Activated naive CD8-positive, alpha-beta T cell (primary cell): ENCODE results near the gene SETD2.

Experiments
- H3K27ac Mint-ChIP-seq: one replicate; pipeline ENCODE4 v1.8.0; 2021; ENCODE audit warnings: mixed read lengths
- H3K27me3 Mint-ChIP-seq: one replicate; pipeline ENCODE4 v1.8.0; 2021; ENCODE audit warnings: mixed read lengths
- H3K36me3 Mint-ChIP-seq: one replicate; pipeline ENCODE4 v1.8.0; 2021; ENCODE audit warnings: mixed read lengths
- H3K4me1 Mint-ChIP-seq: one replicate; pipeline ENCODE4 v1.8.0; 2021; ENCODE audit warnings: low read depth, mixed read lengths
- H3K4me3 Mint-ChIP-seq: one replicate; pipeline ENCODE4 v1.8.0; 2021; ENCODE audit warnings: mild to moderate bottlenecking, mixed read lengths
- H3K9me3 Mint-ChIP-seq: one replicate; pipeline ENCODE4 v1.8.0; 2021; ENCODE audit warnings: low read depth, mixed read lengths

SETD2 gene

GRCh38 chr3:47017504-47018268 lies 146.2 kb downstream of the SETD2 start:
- H3K36me3 Mint-ChIP-seq: peaks cover 12% of the 10 kb centered on the region
- H3K27ac Mint-ChIP-seq: peak overlapping the region; percentile 84
- H3K9me3 Mint-ChIP-seq: no peaks in the 10 kb centered on the region
- peak overlapping the region; percentile 73 for H3K4me3 Mint-ChIP-seq
- no peaks in the 10 kb centered on the region for H3K27me3 Mint-ChIP-seq
- H3K4me1 Mint-ChIP-seq: peaks cover 50% of the 10 kb centered on the region

GRCh38 chr3:47016934-47017435 lies 146.9 kb downstream of the SETD2 start:
- Mint-ChIP-seq H3K36me3 (peaks cover 12% of the 10 kb centered on the region), H3K4me3 (peak overlapping the region; percentile 73)

GRCh38 chr3:47016086-47016933 lies 147.6 kb downstream of the SETD2 start:
- Mint-ChIP-seq H3K9me3 (no peaks in the 10 kb centered on the region), H3K27ac (peak overlapping the region; percentile 84), H3K4me3 (peak overlapping the region; percentile 73), H3K27me3 (no peaks in the 10 kb centered on the region), H3K36me3 (peaks cover 12% of the 10 kb centered on the region), H3K4me1 (peaks cover 47% of the 10 kb centered on the region)

More at GRCh38 chr3:47016934-47017435, 146.9 kb downstream of the SETD2 start:
- Mint-ChIP-seq H3K27me3 (no peaks in the 10 kb centered on the region), H3K27ac (peak overlapping the region; percentile 84), H3K9me3 (no peaks in the 10 kb centered on the region), H3K4me1 (peaks cover 47% of the 10 kb centered on the region)

GRCh38 chr3:47015151-47015550 lies 148.8 kb downstream of the SETD2 start:
- H3K4me3 Mint-ChIP-seq: no peak overlapping the region
- no peaks in the 10 kb centered on the region for H3K9me3 Mint-ChIP-seq
- peaks cover 12% of the 10 kb centered on the region for H3K36me3 Mint-ChIP-seq
- peak overlapping the region; percentile 54 for H3K27ac Mint-ChIP-seq
- peaks cover 46% of the 10 kb centered on the region for H3K4me1 Mint-ChIP-seq
- H3K27me3 Mint-ChIP-seq: no peaks in the 10 kb centered on the region

DNA sequence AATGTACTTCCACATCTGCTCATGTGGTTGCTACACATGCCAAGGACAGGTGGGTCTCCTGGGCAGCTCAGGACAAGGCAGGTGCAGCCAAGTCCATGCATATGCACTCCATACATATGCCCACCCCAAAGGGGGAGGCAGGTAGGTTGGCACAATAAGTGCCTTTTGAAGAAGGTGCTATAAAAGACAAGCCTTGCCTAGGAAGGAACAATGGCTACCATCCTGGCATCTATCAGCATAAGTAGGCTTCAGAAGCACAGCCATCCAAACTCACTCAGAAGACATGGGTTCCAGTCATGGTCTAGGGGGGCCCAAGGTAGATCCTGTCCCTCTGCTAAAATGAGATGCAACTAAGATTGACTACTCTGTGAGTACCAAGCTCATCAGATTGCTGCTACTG lies 149.9 kb downstream of the SETD2 start:
- no peak overlapping the region for H3K4me3 Mint-ChIP-seq
- H3K4me1 Mint-ChIP-seq: peaks cover 37% of the 10 kb centered on the region
- no peaks in the 10 kb centered on the region for H3K9me3 Mint-ChIP-seq
- H3K27ac Mint-ChIP-seq: peak overlapping the region; percentile 78
- no peaks in the 10 kb centered on the region for H3K27me3 Mint-ChIP-seq
- H3K36me3 Mint-ChIP-seq: peaks cover 8% of the 10 kb centered on the region

DNA sequence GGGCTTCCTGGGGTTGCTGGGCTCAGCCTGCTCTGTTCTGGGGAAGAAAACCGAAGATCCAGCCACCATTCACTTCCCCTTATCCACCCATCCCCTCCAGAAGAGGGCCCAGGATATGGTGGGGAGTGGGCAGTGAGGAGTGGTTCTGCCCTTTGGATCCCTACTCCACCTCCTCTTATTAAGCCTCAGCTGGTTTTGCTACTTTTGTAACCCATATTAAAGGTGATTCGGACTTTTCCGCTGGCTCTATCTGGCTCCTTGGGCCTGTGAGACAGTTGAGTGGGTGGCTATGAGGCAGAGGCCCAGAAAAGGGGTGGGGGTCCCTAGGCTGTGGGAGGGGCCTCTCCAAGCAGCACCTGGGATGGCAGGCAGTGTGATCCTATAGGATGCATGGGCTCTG lies 150.7 kb downstream of the SETD2 start:
- no peak overlapping the region for H3K4me3 Mint-ChIP-seq
- H3K4me1 Mint-ChIP-seq: peaks cover 33% of the 10 kb centered on the region
- no peaks in the 10 kb centered on the region for H3K27me3 Mint-ChIP-seq
- H3K36me3 Mint-ChIP-seq: peaks cover 3% of the 10 kb centered on the region
- H3K9me3 Mint-ChIP-seq: no peaks in the 10 kb centered on the region
- H3K27ac Mint-ChIP-seq: no peak overlapping the region

DNA sequence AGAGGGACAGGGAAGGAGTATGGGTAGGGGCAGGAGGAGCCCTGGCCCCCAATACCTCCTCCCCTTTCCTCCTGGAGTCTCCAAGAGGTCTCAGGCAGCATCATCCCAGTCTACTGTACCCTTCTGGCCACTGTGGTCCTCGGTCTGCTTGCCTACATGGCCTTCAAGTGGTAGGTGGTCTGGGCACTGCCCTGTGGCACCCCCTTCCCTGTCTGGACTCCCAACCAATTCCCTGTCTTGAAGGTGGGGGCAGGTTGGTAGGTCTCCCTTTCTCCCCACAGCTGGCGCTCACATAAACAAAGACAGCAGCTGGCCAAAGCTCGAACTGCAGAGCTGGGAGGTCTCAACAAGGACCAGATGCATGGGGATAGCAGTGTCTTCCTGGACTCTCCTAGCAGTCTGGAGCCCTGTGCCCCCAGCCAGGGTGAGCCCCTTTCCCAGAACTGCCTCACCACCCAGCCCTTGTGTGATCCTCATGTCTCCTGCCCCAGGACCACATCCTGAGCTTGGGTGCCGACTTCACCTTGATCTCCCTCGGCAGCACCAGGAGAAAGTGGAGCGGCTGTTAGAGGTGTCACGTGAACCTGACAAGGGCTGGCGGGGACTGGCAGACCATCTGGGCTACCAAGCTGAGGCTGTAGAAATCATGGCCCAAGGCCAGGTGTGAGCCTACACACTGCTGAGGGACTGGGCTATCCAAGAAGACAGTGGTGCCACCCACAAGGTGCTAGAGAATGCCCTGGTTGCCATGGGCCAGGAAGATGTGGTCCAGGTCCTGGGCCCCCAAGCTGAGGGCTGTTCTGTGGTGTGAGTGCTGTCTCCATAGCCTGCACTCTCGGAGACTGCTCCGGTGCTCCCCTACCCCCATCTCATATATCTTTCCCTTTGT lies 151.3 kb downstream of the SETD2 start:
- Mint-ChIP-seq H3K27me3 (no peaks in the 10 kb centered on the region), H3K36me3 (peaks cover 3% of the 10 kb centered on the region), H3K4me1 (peaks cover 27% of the 10 kb centered on the region), H3K27ac (peak overlapping the region; percentile 64), H3K9me3 (no peaks in the 10 kb centered on the region), H3K4me3 (no peak overlapping the region)

GRCh38 chr3:47011371-47011770 lies 152.5 kb downstream of the SETD2 start:
- H3K9me3 Mint-ChIP-seq: no peaks in the 10 kb centered on the region
- H3K27ac Mint-ChIP-seq: peak overlapping the region; percentile 58
- peaks cover 14% of the 10 kb centered on the region for H3K4me1 Mint-ChIP-seq
- H3K4me3 Mint-ChIP-seq: peak overlapping the region; percentile 49
- no peaks in the 10 kb centered on the region for H3K36me3 Mint-ChIP-seq
- H3K27me3 Mint-ChIP-seq: no peaks in the 10 kb centered on the region

DNA sequence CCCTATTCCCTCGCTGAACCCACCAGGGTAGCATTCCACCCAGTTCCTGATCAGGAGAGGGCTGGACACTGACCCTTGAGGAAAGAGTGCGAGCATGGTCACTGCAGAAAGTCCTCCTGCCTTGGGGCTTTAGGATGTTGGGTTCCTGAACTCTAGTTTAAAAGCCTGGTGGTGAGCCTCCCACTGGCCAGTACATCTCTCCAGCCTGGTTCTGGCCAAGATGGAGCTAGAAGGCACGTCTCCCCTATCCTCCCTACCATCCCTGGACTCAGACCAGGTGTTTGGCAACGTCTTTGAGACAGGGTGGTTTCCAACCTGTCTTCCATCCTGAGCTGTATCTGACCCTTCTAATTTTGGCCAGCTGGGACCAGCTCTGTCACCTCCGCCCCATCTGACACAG lies 153.0 kb downstream of the SETD2 start:
- Mint-ChIP-seq H3K36me3 (peaks cover under 1% of the 10 kb centered on the region), H3K4me3 (peak overlapping the region; percentile 49), H3K27me3 (no peaks in the 10 kb centered on the region), H3K4me1 (peaks cover 10% of the 10 kb centered on the region), H3K27ac (peak overlapping the region; percentile 58), H3K9me3 (no peaks in the 10 kb centered on the region)

DNA sequence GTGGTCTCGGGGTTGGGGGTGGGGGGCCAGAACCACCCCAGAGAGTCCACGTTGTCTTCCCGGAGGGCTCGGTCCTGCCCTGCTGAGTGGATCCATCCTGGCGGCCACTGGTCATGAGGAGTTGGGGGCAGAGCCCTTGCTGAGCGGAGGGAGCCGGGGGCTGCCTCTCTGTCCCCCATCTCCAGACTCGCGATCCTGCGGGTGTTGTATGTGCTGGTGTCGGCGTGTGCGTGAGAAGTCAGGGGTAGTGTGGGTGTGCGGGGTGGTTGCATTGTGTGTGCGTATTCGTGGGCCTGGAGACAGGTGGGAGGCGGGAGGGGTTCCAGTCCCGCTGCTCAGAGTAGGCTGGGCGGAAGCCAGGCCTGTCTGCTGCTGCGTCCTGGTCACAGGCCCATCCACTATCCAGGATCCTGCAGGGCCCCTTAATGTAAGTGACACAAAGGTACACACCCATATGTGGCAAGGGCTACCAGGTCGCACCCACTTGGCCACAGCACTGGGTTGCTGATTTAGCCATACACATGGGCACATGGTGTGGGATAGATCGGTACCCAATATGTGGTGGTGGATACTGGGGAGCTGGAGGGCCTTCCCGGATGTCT lies 153.7 kb downstream of the SETD2 start:
- peak overlapping the region; percentile 72 for H3K4me3 Mint-ChIP-seq
- peak overlapping the region; percentile 81 for H3K27ac Mint-ChIP-seq
- H3K27me3 Mint-ChIP-seq: no peaks in the 10 kb centered on the region
- H3K36me3 Mint-ChIP-seq: peaks cover 3% of the 10 kb centered on the region
- no peaks in the 10 kb centered on the region for H3K9me3 Mint-ChIP-seq
- H3K4me1 Mint-ChIP-seq: peaks cover 10% of the 10 kb centered on the region

- peak overlapping the region; percentile 72 for H3K4me3 Mint-ChIP-seq
- H3K27me3 Mint-ChIP-seq: no peaks in the 10 kb centered on the region
- peaks cover 3% of the 10 kb centered on the region for H3K36me3 Mint-ChIP-seq
- no peaks in the 10 kb centered on the region for H3K9me3 Mint-ChIP-seq
- H3K4me1 Mint-ChIP-seq: peaks cover 10% of the 10 kb centered on the region
- peak overlapping the region; percentile 81 for H3K27ac Mint-ChIP-seq
These were observed 154.4 kb downstream of the SETD2 start for GRCh38 chr3:47009225-47010110.

- Mint-ChIP-seq H3K4me1 (peaks cover 10% of the 10 kb centered on the region), H3K9me3 (no peaks in the 10 kb centered on the region), H3K4me3 (peak overlapping the region; percentile 63), H3K27me3 (no peaks in the 10 kb centered on the region), H3K36me3 (peaks cover 3% of the 10 kb centered on the region), H3K27ac (peak overlapping the region; percentile 61)
These were observed 155.1 kb downstream of the SETD2 start for GRCh38 chr3:47008851-47009224.

DNA sequence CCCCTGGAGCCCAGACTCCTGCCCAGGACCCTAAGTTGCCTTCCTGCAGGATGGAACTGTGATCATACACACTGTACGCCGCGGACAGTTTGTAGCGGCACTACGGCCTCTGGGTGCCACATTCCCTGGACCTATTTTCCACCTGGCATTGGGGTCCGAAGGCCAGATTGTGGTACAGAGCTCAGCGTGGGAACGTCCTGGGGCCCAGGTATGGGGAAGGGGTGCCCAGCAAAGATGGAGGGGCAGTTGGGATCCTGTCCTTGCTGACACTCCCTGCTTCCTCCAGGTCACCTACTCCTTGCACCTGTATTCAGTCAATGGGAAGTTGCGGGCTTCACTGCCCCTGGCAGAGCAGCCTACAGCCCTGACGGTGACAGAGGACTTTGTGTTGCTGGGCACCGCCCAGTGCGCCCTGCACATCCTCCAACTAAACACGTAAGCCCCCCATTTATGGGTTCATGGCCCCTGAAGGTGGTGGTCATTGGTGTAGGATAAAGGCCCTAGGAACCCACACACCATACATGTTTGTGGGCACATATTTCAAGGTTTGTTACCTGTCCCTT lies 155.6 kb downstream of the SETD2 start:
- H3K4me1 Mint-ChIP-seq: peaks cover 9% of the 10 kb centered on the region
- peak overlapping the region; percentile 63 for H3K4me3 Mint-ChIP-seq
- H3K9me3 Mint-ChIP-seq: no peaks in the 10 kb centered on the region
- peaks cover 3% of the 10 kb centered on the region for H3K36me3 Mint-ChIP-seq
- H3K27me3 Mint-ChIP-seq: no peaks in the 10 kb centered on the region
- H3K27ac Mint-ChIP-seq: peak overlapping the region; percentile 61
